NT2/D1 (cell line): Measurements from ENCODE around the gene RAPGEF4.
"Not testable (repeated sequence)": the region's sequence is repeated elsewhere in the genome, so short reads cannot be mapped to it uniquely, and the experiment has no call there.

Experiments
- DNase-seq: peaks from one replicate; pipeline ENCODE4 v3.0.0-alpha.2; 2011; ENCODE audit warnings: low read depth, low spot score
- H3K27me3 ChIP-seq: 2 replicates; pipeline ENCODE4 v1.6.0; 2011; ENCODE audit warnings: mild to moderate bottlenecking; ENCODE audit not compliant: insufficient read length, insufficient read depth
- H3K36me3 ChIP-seq: 2 replicates; pipeline ENCODE4 v1.6.1; 2011; ENCODE audit warnings: mild to moderate bottlenecking, low read length, mixed read lengths; ENCODE audit not compliant: insufficient read depth, insufficient read length
- H3K4me1 ChIP-seq: 2 replicates; pipeline ENCODE4 v1.5.1; 2011; ENCODE audit not compliant: insufficient read depth, insufficient read length
- H3K4me3 ChIP-seq: 2 replicates; pipeline ENCODE4 v1.5.1; 2011; ENCODE audit warnings: low read depth; ENCODE audit not compliant: insufficient read length
- H3K9ac ChIP-seq: 2 replicates; pipeline ENCODE4 v1.6.0; 2011; ENCODE audit warnings: low read depth; ENCODE audit not compliant: insufficient read length
- H3K9me3 ChIP-seq: 2 replicates; pipeline ENCODE4 v1.5.1; 2011; ENCODE audit warnings: mild to moderate bottlenecking, low read length; ENCODE audit not compliant: insufficient read depth
- SUZ12 ChIP-seq: IDR thresholded peaks from 2 replicates; pipeline ENCODE4 v1.6.1; 2011; ENCODE audit not compliant: insufficient read length, insufficient read depth; ENCODE audit errors: extremely low read depth
- YY1 ChIP-seq: IDR thresholded peaks from 2 replicates; pipeline ENCODE4 v1.6.1; 2011; ENCODE audit not compliant: insufficient read length, insufficient read depth
- ZNF274 ChIP-seq: IDR thresholded peaks from 2 replicates; pipeline ENCODE4 v1.6.1; 2011; ENCODE audit warnings: mild to moderate bottlenecking, low read depth, low read length

Gene RAPGEF4

DNA sequence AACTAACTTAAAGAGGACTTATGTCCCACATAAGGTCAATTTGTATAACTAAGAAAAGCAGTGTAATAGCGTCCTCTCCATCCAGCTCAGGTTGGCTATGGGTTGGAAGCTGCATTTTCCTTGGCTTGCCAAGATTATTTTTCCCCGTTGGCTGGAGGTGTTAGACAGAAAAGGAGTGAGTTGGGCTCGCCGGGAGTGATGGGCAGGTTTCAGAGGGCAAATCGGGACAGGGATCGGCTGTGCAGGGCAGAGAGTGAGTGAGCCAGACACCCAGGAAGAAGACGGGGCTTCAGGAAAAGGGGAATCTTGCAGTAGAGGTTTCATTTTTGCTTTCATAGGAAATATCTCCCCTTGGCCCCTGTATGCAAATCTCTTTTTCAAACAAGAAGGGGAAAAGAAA, 298.5 kb downstream of the RAPGEF4 start:
- Histone ChIP-seq H3K27me3 (no peaks in the 10 kb centered on the region), H3K4me1 (peaks cover 2% of the 10 kb centered on the region), H3K36me3 (no peaks in the 10 kb centered on the region), H3K9me3 (no peaks in the 10 kb centered on the region), H3K4me3 (no peak overlapping the region), H3K9ac (no peak overlapping the region)
- TF ChIP-seq SUZ12 (no peak), YY1 (no peak), ZNF274 (no peak)
- DNase-seq, result no peak

DNA sequence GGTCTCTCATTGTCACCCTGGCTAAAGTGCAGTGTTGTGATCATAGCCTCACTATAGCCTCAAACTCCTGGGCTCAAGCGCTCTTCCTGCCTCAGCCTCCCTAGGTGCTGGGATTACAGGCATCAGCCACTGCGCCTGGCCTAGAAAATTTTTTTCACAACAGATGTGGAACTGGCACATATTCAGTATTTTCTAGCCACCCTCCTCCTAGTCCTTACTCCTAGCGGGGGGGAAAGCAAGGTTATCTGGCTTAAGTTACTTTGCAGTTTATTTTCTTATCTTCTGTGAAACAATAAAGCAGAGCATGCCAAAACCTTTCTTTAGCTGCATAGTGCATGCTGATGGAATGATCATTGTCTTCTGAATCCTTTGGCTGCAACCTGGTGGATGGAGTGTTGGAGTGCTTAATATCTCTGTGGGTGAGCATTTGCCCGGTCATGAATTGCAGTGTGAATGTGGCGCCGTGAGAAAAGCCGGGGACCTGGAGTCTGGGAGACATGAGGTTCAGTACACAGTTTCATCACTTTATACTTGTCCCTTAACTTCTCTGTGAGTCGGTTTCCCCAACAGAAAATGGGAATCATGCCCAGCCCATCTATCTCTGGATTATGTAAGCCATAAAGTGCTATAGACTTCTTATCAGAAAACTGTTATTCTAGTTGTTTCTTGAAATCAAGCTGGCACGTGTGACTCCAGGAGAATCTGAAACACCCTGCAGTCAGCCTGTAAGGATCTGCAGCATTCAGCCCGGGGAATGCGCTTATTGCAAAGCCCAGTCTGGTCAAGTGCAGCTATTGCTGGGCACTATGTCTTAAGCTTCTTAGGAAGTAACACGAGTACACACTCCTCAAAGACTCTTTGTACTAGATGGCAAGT, 301.8 kb downstream of the RAPGEF4 start:
- H3K9me3 ChIP-seq, result no peaks in the 10 kb centered on the region
- H3K4me1 ChIP-seq, result peaks cover 2% of the 10 kb centered on the region
- no peaks in the 10 kb centered on the region for H3K36me3 ChIP-seq
- DNase-seq, result no peak
- H3K27me3 ChIP-seq, result no peaks in the 10 kb centered on the region
- H3K9ac ChIP-seq, result no peak overlapping the region
- no peak overlapping the region for H3K4me3 ChIP-seq
- TF ChIP-seq YY1 (no peak), ZNF274 (no peak), SUZ12 (no peak)

DNA sequence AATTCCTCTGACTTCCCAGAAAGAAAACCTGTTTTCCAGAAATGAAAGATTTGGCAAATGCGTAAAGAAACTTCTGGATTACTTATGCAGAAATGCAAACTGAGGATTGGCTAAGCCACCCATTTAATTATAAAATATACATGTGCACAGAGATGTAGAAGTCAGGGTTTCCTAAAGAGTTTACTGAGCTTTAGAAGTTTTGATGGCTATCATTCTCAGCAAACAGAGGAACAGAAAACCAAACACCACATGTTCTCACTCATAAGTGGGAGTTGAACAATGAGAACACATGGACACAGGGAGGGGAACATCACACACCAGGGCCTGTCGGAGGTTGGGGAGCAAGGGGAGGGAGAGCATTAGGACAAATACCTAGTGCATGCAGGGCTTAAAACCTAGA, 302.6 kb downstream of the RAPGEF4 start:
- not testable (repeated sequence) for H3K9ac ChIP-seq, DNase-seq, H3K36me3 ChIP-seq, H3K4me1 ChIP-seq, H3K4me3 ChIP-seq, H3K27me3 ChIP-seq, H3K9me3 ChIP-seq

DNA sequence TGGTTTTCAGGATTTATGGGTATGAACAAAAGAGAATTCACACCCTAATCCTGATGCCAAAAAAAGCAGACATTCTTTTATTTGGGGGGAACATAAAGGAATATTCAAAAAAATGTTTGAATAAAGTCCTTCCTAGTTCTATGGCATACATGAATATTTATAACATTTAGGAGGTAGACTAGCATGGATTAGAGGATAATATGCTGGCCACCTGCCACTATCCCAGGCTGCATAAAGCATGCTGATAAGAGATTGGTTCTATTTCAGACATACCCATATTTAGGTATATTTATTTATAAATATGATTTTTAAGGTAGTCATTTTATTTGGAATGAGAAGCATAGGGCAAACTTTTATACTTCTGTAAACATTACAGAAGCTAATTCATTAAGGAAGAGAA, 305.1 kb downstream of the RAPGEF4 start:
- DNase-seq, result no peak
- Histone ChIP-seq H3K4me3 (no peak overlapping the region), H3K9ac (no peak overlapping the region), H3K27me3 (no peaks in the 10 kb centered on the region), H3K9me3 (no peaks in the 10 kb centered on the region), H3K4me1 (peaks cover 2% of the 10 kb centered on the region), H3K36me3 (no peaks in the 10 kb centered on the region)
- no peak for TF ChIP-seq SUZ12
- no peak for TF ChIP-seq YY1
- no peak for TF ChIP-seq ZNF274

DNA sequence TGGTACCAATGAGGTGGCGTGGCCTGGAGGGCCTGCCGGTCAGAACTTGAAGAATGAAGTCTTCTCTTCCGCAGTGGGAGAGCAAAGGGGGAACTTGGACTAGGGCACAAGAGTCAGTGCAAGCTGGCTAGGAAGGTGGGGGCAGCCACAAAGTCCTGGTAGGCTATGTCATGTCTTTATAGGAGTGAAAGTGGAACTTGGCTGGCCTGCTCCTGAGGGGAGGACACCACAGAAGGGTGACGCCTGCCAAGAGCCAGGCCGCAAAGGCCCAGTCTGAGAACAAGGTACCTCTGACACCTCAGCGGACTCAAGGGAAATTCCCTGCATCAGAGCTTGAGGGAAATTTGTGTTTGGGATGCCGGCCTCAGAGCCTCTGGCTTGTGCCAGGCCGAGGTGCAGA, 307.8 kb downstream of the RAPGEF4 start:
- TF ChIP-seq ZNF274 (no peak), YY1 (no peak), SUZ12 (no peak)
- H3K4me3 ChIP-seq, result no peak overlapping the region
- no peak for DNase-seq
- H3K9ac ChIP-seq, result no peak overlapping the region
- no peaks in the 10 kb centered on the region for H3K9me3 ChIP-seq
- H3K36me3 ChIP-seq, result no peaks in the 10 kb centered on the region
- H3K4me1 ChIP-seq, result no peaks in the 10 kb centered on the region
- H3K27me3 ChIP-seq, result no peaks in the 10 kb centered on the region

DNA sequence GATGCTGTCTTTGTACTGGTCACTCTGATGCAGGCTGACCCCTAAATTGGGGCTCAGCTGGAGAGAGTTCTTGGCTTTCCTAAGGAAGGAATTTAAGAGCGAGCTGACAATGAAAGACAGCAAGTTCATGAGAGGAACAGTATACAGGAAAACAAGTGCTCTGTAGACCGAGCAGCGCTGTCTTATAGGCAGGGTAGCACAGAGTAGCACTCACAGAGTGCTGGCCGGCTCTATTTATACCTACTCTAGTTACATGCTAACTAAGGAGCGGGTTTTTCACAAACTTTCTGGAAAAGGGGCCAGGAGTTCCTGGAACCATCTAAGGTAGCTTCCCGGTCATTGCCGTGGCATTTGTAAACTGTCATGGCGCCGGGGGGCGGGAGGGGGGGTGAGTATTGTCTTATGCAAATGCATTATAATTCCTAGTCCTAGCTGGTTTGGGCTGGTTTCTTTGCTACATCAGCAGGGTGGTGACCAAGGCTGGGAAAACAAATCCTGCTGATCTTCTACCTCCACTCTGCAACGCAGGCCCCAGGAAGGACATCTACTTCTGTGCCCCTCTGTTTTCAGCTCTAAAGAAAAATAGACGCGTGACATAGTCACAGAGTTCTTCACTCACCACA, 308.4 kb downstream of the RAPGEF4 start:
- Histone ChIP-seq H3K4me3 (no peak overlapping the region), H3K4me1 (no peaks in the 10 kb centered on the region), H3K27me3 (no peaks in the 10 kb centered on the region), H3K36me3 (no peaks in the 10 kb centered on the region), H3K9ac (no peak overlapping the region), H3K9me3 (no peaks in the 10 kb centered on the region)
- DNase-seq, result no peak
- TF ChIP-seq YY1 (no peak), SUZ12 (no peak), ZNF274 (no peak)

DNA sequence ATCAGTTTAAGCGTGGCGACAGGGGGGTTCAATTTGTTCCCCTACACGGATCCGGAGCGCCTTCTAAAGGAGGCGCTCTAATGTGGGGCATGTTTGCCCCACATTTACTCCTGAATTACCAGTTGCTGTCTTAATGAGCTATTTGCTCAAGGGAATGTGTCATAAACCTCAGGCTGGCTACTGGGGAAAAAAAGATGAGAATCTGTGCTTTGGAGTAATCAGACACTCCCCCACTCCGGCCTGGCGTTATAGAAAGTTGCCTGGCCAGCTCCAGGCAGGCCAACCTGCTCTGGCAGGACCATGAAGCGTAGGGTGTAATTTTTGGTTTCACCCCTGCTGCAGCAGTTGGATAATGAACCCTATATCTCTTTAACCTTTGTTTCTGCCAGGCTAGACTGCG, 309.0 kb downstream of the RAPGEF4 start:
- H3K9ac ChIP-seq, result no peak overlapping the region
- TF ChIP-seq ZNF274 (no peak), SUZ12 (no peak), YY1 (no peak)
- H3K4me3 ChIP-seq, result no peak overlapping the region
- H3K27me3 ChIP-seq, result no peaks in the 10 kb centered on the region
- H3K9me3 ChIP-seq, result no peaks in the 10 kb centered on the region
- no peak for DNase-seq
- no peaks in the 10 kb centered on the region for H3K4me1 ChIP-seq
- no peaks in the 10 kb centered on the region for H3K36me3 ChIP-seq
